Common myeloid progenitor, CD34-positive (primary cell): Measurements from ENCODE around the gene RFESD.
A peak's percentile ranks its signal among the peaks of the same experiment; 100 is the strongest.
"Not testable (repeated sequence)": the region's sequence is repeated elsewhere in the genome, so short reads cannot be mapped to it uniquely, and the experiment has no call there.

ENCODE experiments used
- CTCF ChIA-PET: fragments of 350-600 bp; sonication (Branson Sonifier 250); formaldehyde crosslinking; loops from one replicate; lab custom pipeline; 2021; ENCODE audit warnings: antibody characterized with exemption; lab: Charles Lee
- POLR2A ChIA-PET: fragments of 350-600 bp; sonication (Branson Sonifier 250); formaldehyde crosslinking; loops from one replicate; lab custom pipeline; 2021; ENCODE audit warnings: antibody characterized with exemption; lab: Charles Lee
- DNase-seq, 3 donors: peaks; one replicate each; pipeline versions ENCODE4 v3.0.0 to v3.0.0-alpha.2; 2013
- H3K27ac ChIP-seq, 2 experiments: 1 replicate in 1 of 2; 2 replicates in 1 of 2; pipeline ENCODE4 v1.7.0; 2013; ENCODE audit warnings: inconsistent platforms in 2 of 2, low read length in 2 of 2, mild to moderate bottlenecking in 2 of 2, low read depth in 1 of 2, moderate library complexity in 1 of 2; ENCODE audit not compliant: severe bottlenecking in 2 of 2, insufficient read depth in 1 of 2, poor library complexity in 1 of 2
- H3K27me3 ChIP-seq, 5 experiments: replicated peaks in 2 of 5; 1 replicate in 3 of 5; 2 replicates in 2 of 5; pipeline versions ENCODE4 v1.6.1 to v1.7.0; 2013; ENCODE audit warnings: low read length in 4 of 5, mild to moderate bottlenecking in 2 of 5, moderate library complexity in 2 of 5, inconsistent platforms in 1 of 5; ENCODE audit not compliant: insufficient read depth in 5 of 5, control insufficient read depth in 4 of 5
- H3K36me3 ChIP-seq, 4 experiments: 1 replicate in 2 of 4; 2 replicates in 2 of 4; pipeline versions ENCODE4 v1.6.1 to v1.7.0; 2013; ENCODE audit warnings: low read length in 3 of 4, control low read depth in 1 of 4, mild to moderate bottlenecking in 1 of 4; ENCODE audit not compliant: control insufficient read depth in 4 of 4, insufficient read depth in 4 of 4
- H3K4me1 ChIP-seq, 4 experiments: 1 replicate in 3 of 4; 2 replicates in 1 of 4; pipeline versions ENCODE4 v1.6.1 to v1.7.1; 2013; ENCODE audit warnings: low read length in 3 of 4, mild to moderate bottlenecking in 3 of 4, control low read depth in 1 of 4, inconsistent platforms in 1 of 4, moderate library complexity in 1 of 4; ENCODE audit not compliant: control insufficient read depth in 4 of 4, insufficient read depth in 4 of 4; ENCODE audit errors: control extremely low read depth in 1 of 4
- H3K4me3 ChIP-seq, 7 experiments: 1 replicate in 4 of 7; 2 replicates in 3 of 7; pipeline versions ENCODE4 v1.5.1 to v1.7.0; 2013; ENCODE audit warnings: mild to moderate bottlenecking in 7 of 7, low read length in 6 of 7, moderate library complexity in 6 of 7, inconsistent platforms in 2 of 7, low read depth in 2 of 7, control low read depth in 1 of 7; ENCODE audit not compliant: insufficient read depth in 4 of 7, control insufficient read depth in 1 of 7; ENCODE audit errors: extremely low read depth in 1 of 7
- H3K9me3 ChIP-seq, 5 experiments: 1 replicate in 4 of 5; 2 replicates in 1 of 5; pipeline versions ENCODE4 v1.6.1 to v1.7.1; 2013; ENCODE audit warnings: low read length in 4 of 5, mild to moderate bottlenecking in 2 of 5, inconsistent platforms in 1 of 5, low read depth in 1 of 5, moderate library complexity in 1 of 5; ENCODE audit not compliant: control insufficient read depth in 4 of 5, insufficient read depth in 2 of 5; ENCODE audit errors: control extremely low read depth in 1 of 5
- WGBS: methylation state at CpG from one replicate; pipeline ENCODE4 v1.1.5; 2013; ENCODE audit not compliant: insufficient coverage; 5-methylcytosine and 5-hydroxymethylcytosine counted together

Gene RFESD

DNA sequence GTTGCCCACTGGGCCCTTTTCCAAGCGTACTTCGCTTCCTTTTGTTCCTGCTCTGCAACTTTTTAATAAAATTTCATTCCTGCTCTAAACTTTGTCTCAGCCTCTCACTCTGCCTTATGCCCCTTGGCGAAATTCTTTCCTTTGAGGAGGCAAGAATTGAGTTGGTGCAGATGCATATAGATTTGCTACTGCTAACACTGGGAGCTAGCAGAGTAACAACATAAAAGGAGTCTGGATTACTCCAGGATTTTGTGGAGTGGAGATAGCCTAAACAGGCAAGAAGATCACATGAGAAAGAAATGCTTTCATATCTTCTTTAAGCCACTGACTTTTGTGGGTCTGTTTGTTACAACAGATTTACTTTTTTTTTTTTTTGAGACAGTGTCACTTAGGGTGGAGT lies 12.9 kb upstream of the RFESD start:
- ChIA-PET POLR2A (no interaction called here), CTCF (no interaction called here)
- Histone ChIP-seq H3K4me3 (no peak overlapping the region), H3K36me3 (no peaks in the 10 kb centered on the region), H3K27ac (no peak overlapping the region), H3K9me3 (peaks cover 0 to 3% (median 0%) of the 10 kb centered on the region in 5 experiments), H3K4me1 (peaks cover 0 to 4% (median 0%) of the 10 kb centered on the region in 4 experiments), H3K27me3 (no peaks in the 10 kb centered on the region)
- DNase-seq: no peak
- 100% methylated on average over 3 of the region's 3 CpGs for WGBS

DNA sequence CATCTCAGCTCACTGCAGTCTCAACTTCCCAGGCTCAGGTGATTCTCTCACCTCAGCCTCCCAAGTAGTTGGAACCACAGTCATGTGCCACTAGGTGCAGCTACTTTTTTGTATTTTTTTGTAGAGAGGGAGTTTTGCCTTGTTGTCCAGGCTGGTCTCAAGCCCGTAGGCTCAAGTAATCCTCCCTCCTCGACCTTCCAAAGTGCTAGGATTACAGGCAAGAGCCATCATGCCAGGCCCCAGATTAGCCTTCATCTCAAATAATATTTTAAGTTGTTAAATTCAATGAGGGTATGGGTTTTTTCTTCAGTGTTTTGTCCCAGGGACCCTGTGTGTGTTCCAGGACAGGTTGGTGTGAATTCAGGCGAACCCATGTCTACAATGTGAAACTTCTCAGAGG lies 12.5 kb upstream of the RFESD start:
- DNase-seq: no peak
- Histone ChIP-seq H3K4me1 (peaks cover 0 to 4% (median 0%) of the 10 kb centered on the region in 4 experiments), H3K27me3 (no peaks in the 10 kb centered on the region), H3K36me3 (no peaks in the 10 kb centered on the region), H3K9me3 (peaks cover 0 to 3% (median 0%) of the 10 kb centered on the region in 5 experiments), H3K4me3 (no peak overlapping the region), H3K27ac (no peak overlapping the region)
- ChIA-PET CTCF (no interaction called here), POLR2A (no interaction called here)
- WGBS: 90% methylated on average over 2 of the region's 3 CpGs

DNA sequence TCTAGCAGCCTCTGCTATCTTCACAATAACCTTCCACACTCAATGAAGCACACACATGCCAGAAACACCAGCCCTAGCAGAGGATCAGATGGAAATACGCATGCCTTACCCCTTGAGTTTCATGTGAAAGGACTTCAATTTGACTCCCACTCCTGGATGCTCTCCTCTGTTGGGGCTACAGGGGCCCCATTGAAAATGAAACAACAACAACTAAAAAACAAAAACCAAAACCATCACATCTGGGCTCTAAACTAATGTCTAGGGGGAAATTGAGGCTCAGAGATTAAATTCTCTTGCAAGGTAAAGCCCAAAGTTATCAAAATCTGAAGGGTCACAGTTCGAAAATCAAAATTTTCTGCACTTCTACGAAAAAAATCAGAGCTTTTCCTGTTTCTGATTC lies 7.9 kb upstream of the RFESD start:
- Histone ChIP-seq H3K27ac (no peak overlapping the region), H3K9me3 (no peaks in the 10 kb centered on the region), H3K36me3 (no peaks in the 10 kb centered on the region), H3K4me3 (no peak overlapping the region), H3K27me3 (no peaks in the 10 kb centered on the region), H3K4me1 (no peaks in the 10 kb centered on the region)
- POLR2A ChIA-PET: no interaction called here
- CTCF ChIA-PET: no interaction called here
- 69% methylated on average over 3 of the region's 3 CpGs for WGBS
- DNase-seq: no peak

DNA sequence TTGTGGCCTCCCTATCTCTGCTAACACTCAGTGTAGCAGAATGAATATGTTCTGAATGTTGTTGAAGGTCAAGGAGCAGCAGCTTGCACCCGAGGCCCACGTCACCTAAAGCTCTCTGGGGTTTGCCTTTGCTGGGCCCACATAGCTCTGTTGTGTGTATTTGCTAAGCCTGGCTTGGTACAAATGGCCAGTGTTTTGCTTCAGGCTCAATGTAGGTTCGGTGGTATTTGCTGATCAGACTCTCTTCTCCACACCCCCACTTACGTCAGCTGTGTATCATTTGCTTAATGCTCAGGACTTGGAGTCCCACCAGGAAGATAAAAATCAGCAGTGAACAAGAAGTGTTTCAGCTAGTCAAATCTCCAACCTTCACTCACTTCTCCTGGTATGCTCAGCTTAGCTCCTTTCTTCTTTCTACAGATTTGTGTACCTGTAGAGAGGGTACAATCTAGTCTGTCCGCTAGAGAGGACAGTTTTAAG lies 4.8 kb upstream of the RFESD start:
- POLR2A ChIA-PET: interaction anchor here (0.5 kb wide), 1 partner anchor 24 kb away, joined by 5 read pairs; no protein-coding TSS in a partner anchor
- Histone ChIP-seq H3K36me3 (no peaks in the 10 kb centered on the region), H3K27me3 (no peaks in the 10 kb centered on the region), H3K4me3 (no peak overlapping the region), H3K9me3 (no peaks in the 10 kb centered on the region), H3K4me1 (peaks cover 0 to 8% (median 2%) of the 10 kb centered on the region in 4 experiments), H3K27ac (no peak overlapping the region)
- CTCF ChIA-PET: interaction anchor here (0.6 to 3.8 kb wide), 14 partner anchors 11 to 217 kb away, joined by 3 to 22 read pairs (median 3); no protein-coding TSS in a partner anchor
- WGBS: 100% methylated on average over 1 of the region's 5 CpGs
- DNase-seq: no peak

DNA sequence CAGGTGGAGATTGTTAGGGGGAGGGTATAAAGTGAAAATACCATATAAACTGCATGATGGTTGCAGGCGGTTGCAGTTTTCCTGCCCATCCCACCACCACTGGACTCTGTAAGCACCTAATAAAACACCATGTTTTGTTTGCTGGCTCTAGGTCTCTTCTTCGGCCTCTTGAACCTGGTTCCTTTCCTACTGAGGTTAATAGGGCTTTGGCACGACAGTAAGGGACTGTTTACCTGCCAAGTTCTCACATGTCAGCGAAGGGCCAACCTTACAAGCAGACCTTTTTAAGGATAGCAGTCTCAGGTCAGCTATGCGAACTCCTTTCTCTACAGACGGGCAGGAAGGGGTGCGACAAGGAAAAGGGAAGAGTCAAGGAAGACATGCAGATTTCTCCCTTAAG lies 3.4 kb upstream of the RFESD start:
- no peaks in the 10 kb centered on the region for H3K36me3 ChIP-seq
- H3K27ac ChIP-seq: no peak overlapping the region
- 99% methylated on average over 7 of the region's 7 CpGs for WGBS
- no peaks in the 10 kb centered on the region for H3K27me3 ChIP-seq
- DNase-seq: no peak
- ChIA-PET POLR2A (no interaction called here), CTCF (interaction anchor here (0.9 to 3.8 kb wide), 12 partner anchors 9 to 204 kb away, joined by 3 to 27 read pairs (median 6); no protein-coding TSS in a partner anchor)
- H3K4me3 ChIP-seq: no peak overlapping the region
- peaks cover 10 to 21% (median 14%) of the 10 kb centered on the region in 4 experiments for H3K4me1 ChIP-seq
- no peaks in the 10 kb centered on the region for H3K9me3 ChIP-seq

DNA sequence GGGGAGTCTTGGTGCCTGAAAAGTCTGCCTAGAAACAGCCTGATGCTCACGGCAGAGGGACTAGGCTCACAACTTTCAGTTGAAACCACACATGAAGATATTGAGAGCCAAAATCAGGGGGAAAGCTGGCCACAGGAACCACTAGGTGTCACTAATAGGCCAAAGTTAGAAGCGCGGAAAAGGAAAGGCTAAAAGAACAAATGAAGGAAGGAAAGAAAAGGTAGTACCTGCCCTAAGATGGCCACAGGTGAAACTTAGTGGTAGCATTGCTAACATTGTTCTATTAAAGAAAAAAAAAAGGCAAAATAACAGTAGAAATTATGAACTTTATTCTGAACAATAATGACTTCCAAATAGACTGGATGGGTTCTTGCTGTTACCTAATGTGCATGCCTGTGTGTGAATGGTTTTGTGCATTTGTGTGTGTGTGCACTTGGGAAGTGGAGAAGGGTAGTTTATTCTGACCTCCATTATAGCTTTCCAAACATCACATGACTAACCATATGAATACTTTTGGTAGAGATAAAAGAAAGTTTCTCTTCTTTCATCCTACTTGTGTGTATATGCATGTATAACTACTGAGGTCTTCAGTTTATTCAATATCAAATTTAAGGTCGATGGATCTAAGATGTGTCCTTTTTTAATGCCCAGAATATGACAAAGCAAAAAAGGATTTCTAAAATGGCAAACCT lies 2.1 kb upstream of the RFESD start:
- H3K4me3 ChIP-seq: no peak overlapping the region
- no peak overlapping the region for H3K27ac ChIP-seq
- ChIA-PET POLR2A (no interaction called here), CTCF (interaction anchor here (0.7 to 3.8 kb wide), 19 partner anchors 11 to 210 kb away, joined by 3 to 27 read pairs (median 4); partner anchors contain the start of gene ARSK)
- no peaks in the 10 kb centered on the region for H3K9me3 ChIP-seq
- no peaks in the 10 kb centered on the region for H3K36me3 ChIP-seq
- H3K4me1 ChIP-seq: peaks cover 12 to 31% (median 20%) of the 10 kb centered on the region in 4 experiments
- WGBS: 0% methylated on average over 3 of the region's 4 CpGs
- peak; percentile 65 to 88 (median 83) for DNase-seq
- no peaks in the 10 kb centered on the region for H3K27me3 ChIP-seq

DNA sequence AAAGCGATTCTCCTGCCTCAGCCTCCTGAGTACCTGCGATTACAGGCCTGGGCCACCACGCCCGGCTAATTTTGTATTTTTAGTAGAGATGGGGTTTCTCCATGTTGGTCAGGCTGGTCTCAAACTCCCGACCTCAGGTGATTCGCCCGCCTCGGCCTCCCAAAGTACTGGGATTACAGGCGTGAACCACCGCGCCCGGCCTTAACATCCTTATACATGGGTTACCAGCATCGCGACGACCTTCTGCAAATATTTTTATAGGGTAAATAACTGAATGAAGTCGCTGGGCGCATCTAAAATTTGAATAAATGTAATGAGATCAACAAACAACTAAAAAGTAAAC lies 380 bp upstream of the RFESD start:
- CTCF ChIA-PET: interaction anchor here (0.9 to 3.8 kb wide), 14 partner anchors 10 to 969 kb away, joined by 3 to 27 read pairs (median 4); no protein-coding TSS in a partner anchor
- peak overlapping the region in 4 of 7 experiments; percentile 63 to 76 (median 69) for H3K4me3 ChIP-seq

More for the DNA sequence above, 380 bp upstream of the RFESD start:
- POLR2A ChIA-PET: interaction anchor here (1.2 to 1.3 kb wide), 3 partner anchors 9 to 91 kb away, joined by 3 to 5 read pairs (median 4); partner anchors contain the start of genes ARSK, RHOBTB3 and SKIC3
- H3K36me3 ChIP-seq, H3K27ac ChIP-seq, H3K9me3 ChIP-seq, H3K27me3 ChIP-seq, DNase-seq: not testable (repeated sequence)
- WGBS: 96% methylated on average over 12 of the region's 17 CpGs
- H3K4me1 ChIP-seq: peaks cover 12 to 31% (median 20%) of the 10 kb centered on the region in 4 experiments
